C4-2B (cell line): ENCODE measurements around the gene MTIF3.

Experiments
- H3K27ac ChIP-seq: fragments of 450-650 bp; 2 replicates; pipeline ENCODE4 v1.5.1; 2017
- CTCF ChIP-seq: fragments of 450-650 bp; conservative IDR thresholded peaks from 2 replicates; pipeline ENCODE4 v1.5.1; 2017; ENCODE audit warnings: mild to moderate bottlenecking
- ZFX ChIP-seq: fragments of 450-650 bp; IDR thresholded peaks from 2 replicates; pipeline ENCODE4 v1.6.1; 2017

MTIF3 gene

GRCh38 chr13:27472441-27472840 lies 22.1 kb upstream of the MTIF3 start:
- no peak overlapping the region for H3K27ac ChIP-seq
- no peak for TF ChIP-seq ZFX

DNA sequence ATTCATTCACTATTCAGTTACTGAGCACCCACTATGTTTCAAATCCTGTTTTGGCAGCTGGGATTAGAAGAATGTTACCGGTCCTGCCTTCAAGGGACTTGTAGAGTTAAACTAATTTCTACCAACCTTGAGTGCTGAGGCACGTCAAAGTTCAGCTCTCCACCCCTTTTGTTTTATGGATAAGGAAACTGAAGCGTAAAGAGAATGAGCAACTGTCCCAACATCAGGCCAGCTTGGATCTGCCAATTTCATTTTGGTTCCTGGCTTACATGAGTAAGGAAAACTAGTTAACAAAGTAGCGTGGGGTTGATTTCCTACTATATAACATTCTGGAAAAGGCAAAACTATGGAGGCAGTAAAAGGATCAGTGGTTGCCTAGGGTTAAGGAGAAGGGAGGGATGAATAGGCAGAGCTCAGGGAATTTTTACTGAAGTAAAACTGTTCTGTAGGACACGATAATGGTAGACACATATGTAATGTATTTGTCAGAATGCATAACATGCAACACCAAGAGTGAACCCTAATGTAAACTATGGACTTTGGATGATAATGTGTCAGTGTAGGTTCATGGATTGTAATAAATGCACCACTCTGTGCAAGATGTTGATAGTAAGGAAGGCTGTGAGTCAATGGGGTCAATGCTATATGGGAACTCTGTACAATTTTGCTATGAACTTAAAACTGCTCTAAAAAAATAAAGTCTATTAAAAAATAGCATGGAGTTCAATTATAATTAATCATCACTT lies 19.9 kb upstream of the MTIF3 start:
- no peak for TF ChIP-seq ZFX
- H3K27ac ChIP-seq, result no peak overlapping the region

GRCh38 chr13:27466513-27466912 lies 16.1 kb upstream of the MTIF3 start:
- TF ChIP-seq ZFX (no peak), CTCF (no peak)
- no peak overlapping the region for H3K27ac ChIP-seq

DNA sequence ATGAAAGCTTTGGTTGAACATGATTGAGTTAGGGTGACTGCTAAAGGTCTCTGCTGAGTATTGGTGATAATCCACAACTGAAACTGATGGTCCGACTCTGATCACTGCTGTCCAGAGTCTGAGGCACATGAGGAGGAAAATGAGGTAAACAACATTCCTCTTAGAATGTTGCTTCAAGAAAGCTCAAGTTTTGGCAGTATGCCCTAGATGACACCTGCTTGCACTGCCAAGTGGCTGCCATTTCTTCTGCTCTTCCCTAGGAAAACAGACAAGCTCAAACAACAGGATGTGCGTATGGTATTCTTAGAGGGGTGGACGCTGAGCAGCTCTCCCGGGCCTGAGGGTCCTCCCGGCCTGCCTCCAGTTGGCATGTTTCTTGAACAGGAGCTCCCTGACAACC lies 15.2 kb upstream of the MTIF3 start:
- H3K27ac ChIP-seq, result no peak overlapping the region
- no peak for TF ChIP-seq ZFX
- TF ChIP-seq CTCF, result no peak

DNA sequence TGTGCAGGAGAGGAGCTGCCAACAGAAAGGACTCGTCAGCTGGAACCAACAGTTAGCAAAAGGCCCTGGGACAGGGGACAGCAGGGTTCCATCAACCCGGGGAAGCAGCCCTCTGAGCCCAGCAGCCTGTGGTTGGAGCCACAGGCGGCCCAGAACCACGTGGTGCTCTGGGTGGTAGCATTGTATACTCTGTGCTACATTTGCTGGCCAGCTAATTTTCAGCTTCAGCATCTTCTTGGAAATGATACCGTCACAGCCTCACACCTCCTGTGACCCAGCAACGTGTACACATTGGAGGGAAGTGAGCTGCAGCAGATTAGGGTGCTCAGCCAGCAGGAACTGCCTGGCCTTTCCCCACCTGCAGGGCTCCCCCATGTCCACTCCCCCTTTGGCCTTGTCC lies 13.1 kb upstream of the MTIF3 start:
- H3K27ac ChIP-seq, result no peak overlapping the region
- TF ChIP-seq ZFX (no peak), CTCF (no peak)

DNA sequence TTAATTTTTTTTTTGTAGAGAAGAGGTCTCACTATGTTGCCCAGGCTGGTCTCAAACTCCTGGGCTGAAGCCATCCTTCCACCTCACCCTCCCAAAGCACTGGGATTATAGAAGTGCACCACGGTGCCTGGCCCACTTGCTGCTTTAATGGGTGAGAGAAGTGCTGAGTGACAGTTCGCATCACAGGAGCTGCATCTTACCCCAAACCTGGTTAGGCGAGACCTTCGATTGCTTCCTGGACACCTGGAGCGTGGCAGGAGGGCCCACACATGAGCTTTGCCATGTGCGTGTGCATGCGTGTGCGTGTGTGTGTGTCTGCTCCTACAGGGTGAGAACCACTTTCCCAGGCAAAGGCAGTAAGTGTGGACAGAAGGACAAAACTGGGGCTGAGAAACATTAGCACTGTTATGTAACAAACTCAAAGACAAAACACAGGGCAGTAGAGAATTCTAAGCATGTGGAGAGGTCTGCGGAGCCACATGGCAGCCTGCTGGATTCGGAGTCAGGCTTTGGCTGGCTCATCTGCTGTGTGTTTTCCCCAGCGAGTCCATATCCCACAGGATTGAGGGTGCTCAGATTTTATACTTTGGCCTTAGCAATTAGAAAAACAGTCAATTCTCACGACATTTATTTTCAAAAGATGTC lies 11.7 kb upstream of the MTIF3 start:
- H3K27ac ChIP-seq, result no peak overlapping the region
- TF ChIP-seq ZFX (no peak; the same call in 1 of the 2 replicates), CTCF (no peak)

- H3K27ac ChIP-seq, result no peak overlapping the region
- no peak for TF ChIP-seq CTCF
- TF ChIP-seq ZFX, result no peak
These were observed 5.0 kb upstream of the MTIF3 start for GRCh38 chr13:27455331-27455855.

DNA sequence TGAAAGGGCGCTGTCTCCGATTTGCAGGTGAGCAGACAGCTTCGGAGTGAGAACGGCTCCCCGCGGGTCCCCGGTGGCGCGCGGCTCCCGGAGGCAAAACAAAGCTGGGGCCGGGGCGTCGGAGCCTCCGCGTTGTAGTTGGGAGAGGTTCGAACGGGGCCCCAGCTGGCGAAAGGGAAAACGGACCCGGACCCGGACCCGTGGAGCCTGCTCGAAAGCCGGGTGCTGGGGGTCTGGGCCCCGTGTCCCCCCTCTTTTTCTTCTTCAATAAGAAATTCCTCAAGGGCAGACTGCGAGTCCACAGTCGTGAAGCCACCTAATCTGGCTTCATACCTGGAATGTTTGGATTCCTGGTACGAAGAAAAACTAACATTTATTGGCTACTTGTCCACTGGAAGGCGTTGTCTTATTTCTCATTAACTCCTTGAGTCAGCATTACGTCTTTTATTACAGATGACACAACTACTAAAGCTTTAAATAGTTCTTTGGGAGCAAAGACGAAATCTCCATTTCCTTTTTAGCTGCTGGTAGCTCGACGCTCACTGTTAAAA lies 632 bp upstream of the MTIF3 start:
- peak overlapping the region; percentile 95 for H3K27ac ChIP-seq
- TF ChIP-seq ZFX, result no peak
- no peak; the same call in none of the 2 replicates for TF ChIP-seq CTCF
